Measurements from ENCODE around the gene PAPOLB. TPM values are rescaled to one million over a fixed set of nuclear protein-coding genes. Genes with fewer than 3 reads are reported as not detected.

PAPOLB gene
- total RNA-seq, 1 experiment from 2014 or later: 0.13 TPM

DNA sequence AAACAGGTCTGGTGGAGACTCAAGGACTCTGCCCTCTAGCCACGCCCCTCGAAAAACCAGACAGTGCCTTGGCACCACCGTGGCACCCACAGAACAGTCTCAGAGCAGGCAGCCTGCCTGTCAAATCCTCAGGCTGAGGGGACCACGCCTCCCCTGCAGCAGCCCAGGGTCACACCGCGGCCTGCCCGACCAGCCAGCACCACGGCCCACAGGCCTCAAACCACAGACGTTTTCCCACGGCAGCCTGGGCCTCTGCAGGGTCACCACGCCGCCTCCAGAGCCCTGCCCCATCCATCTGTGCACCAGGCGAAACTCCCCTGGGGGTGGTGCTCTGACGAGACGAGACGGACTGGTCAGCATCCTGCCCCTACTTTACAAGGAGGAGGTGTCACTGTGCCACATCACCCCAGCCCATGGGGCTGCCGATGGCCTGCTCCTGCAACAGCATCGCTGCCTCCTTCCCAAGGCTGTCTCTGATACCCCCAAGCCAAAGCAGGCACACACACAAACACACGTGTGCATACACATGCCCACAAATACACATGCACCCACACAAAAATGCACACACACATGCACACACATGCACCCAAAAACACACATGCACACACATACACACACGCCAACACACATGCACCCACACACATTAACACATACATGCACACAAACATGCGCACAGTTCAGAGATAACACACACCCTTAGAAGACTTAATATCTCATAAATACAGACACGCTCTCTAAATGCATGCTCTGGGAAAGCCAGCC, 24.6 kb downstream of the PAPOLB start:
- no CpG with 5 or more reads among the region's 22 CpGs for WGBS (ENCODE audit: extremely low coverage, insufficient read length, low lambda C conversion rate)
- Histone ChIP-seq H3T11ph (ENCODE audit: low read length) (no peak overlapping the region), H3K9ac (ENCODE audit: extremely low read depth, insufficient read length, low read length) (no peak overlapping the region)

More for the DNA sequence above, 24.6 kb downstream of the PAPOLB start:
- Histone ChIP-seq H4K5ac (ENCODE audit: insufficient read length, low read depth, low read length) (no peak overlapping the region), H2AFZ (ENCODE audit: low read length) (no peak overlapping the region), H2BK12ac (ENCODE audit: insufficient read length, low read depth, low read length) (no peak overlapping the region), H4K91ac (ENCODE audit: insufficient read length, low read depth, low read length) (no peak overlapping the region), H3K27me3 (ENCODE audit: insufficient read depth, low read length) (no peaks in the 10 kb centered on the region), H3K14ac (ENCODE audit: insufficient read depth, low read length) (peak overlapping the region; percentile 31; the same call in 1 of the 2 replicates), H3K9me3 (ENCODE audit: control insufficient read depth, low read depth, low read length) (no peaks in the 10 kb centered on the region), H3K79me1 (ENCODE audit: insufficient read depth, low read depth, low read length, poor library complexity, severe bottlenecking) (no peaks in the 10 kb centered on the region), H2BK120ac (ENCODE audit: low read depth, low read length, poor library complexity, severe bottlenecking) (no peak overlapping the region), H2BK15ac (ENCODE audit: low read depth, low read length) (no peak overlapping the region), H4K20me1 (ENCODE audit: control insufficient read depth, insufficient read depth, insufficient read length) (no peaks in the 10 kb centered on the region), H2BK20ac (ENCODE audit: low read depth, low read length, poor library complexity, severe bottlenecking) (no peak overlapping the region), H3K56ac (ENCODE audit: insufficient read length, low read depth, low read length) (no peak overlapping the region), H3K4me1 (ENCODE audit: insufficient read depth, low read length) (no peaks in the 10 kb centered on the region), H3K23me2 (ENCODE audit: insufficient read length, low read depth, low read length, poor library complexity, severe bottlenecking) (no peaks in the 10 kb centered on the region), H2AK5ac (ENCODE audit: insufficient read length, low read length) (no peak overlapping the region), H2BK5ac (ENCODE audit: insufficient read length, low read length) (no peak overlapping the region), H3K4me2 (ENCODE audit: insufficient read depth, insufficient read length, low read length) (no peak overlapping the region), H3K18ac (ENCODE audit: insufficient read length, low read depth, low read length) (no peak overlapping the region), H3K79me2 (ENCODE audit: insufficient read depth, low read length) (no peaks in the 10 kb centered on the region), H3K27ac (ENCODE audit: insufficient read length, low read depth, low read length) (no peak overlapping the region), H3K23ac (ENCODE audit: insufficient read length, low read depth, low read length) (no peak overlapping the region), H4K8ac (replicated peaks; ENCODE audit: insufficient read length, low read depth, low read length) (no peak overlapping the region), H3K4ac (ENCODE audit: low read depth, low read length) (no peak overlapping the region)
- no peak for TF ChIP-seq CTCF (conservative IDR thresholded peaks at IDR 0.05)
- DNase-seq: no peak
- Mint-ChIP-seq H3K27me3 (ENCODE audit: low read depth) (no peaks in the 10 kb centered on the region; the same call in 1 of the 2 replicates), H3K27ac (peak overlapping the region in 1 of 3 experiments; percentile 1; a peak in 1 of 7 replicates), H3K36me3 (ENCODE audit: insufficient read depth in 1 of 3, low read depth in 3 of 3) (no peaks in the 10 kb centered on the region), H3K4me1 (peaks cover 0 to 7% of the 10 kb centered on the region in 2 experiments; a peak in 3 of 4 replicates), H3K9me3 (no peaks in the 10 kb centered on the region), H3K4me3 (peak overlapping the region in 1 of 2 experiments; percentile 58; a peak in 2 of 5 replicates)

All from H9 (cell line).